ENCODE results near the gene SLC6A18. TPM values are rescaled to one million over a fixed set of nuclear protein-coding genes. Genes with fewer than 3 reads are reported as not detected.

SLC6A18 gene
- total and polyA plus RNA-seq, 10 of the 15 experiments (the other 5 are each of a cell fraction or from before 2014, with no cell fraction given): not detected

DNA sequence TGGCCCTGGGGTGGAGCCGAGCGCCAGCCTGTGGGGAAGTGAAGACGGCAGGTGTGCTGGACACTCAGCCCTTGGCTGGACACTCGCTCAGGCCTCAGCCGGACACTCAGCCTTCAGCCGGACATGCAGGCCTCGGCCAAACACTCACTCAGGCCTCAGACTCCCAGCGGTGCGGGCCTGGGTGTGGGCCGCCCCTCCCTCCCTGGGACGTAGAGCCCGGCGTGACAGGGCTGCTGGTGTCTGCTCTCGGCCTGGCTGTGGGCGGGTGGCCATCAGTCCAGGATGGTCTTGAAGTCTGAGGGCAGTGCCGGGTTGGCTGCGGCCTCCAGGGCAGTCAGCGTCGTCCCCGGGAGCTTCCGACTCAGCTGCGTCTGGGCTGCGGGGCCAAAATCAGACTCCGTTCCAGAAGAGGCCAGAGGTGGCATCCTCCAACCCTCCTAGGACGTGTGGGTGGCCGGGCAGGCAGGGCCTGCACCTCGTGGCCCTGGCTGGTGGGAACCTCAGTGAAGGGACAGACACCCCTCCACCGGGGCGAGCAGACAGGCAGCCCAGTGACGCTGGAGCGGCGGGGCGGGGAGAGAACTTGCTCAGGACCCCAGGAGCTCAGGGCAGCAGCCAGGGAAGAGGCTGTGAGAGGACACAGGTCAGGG lies 28.4 kb downstream of the SLC6A18 start (continued):
- TF ChIP-seq, protein P1, sequence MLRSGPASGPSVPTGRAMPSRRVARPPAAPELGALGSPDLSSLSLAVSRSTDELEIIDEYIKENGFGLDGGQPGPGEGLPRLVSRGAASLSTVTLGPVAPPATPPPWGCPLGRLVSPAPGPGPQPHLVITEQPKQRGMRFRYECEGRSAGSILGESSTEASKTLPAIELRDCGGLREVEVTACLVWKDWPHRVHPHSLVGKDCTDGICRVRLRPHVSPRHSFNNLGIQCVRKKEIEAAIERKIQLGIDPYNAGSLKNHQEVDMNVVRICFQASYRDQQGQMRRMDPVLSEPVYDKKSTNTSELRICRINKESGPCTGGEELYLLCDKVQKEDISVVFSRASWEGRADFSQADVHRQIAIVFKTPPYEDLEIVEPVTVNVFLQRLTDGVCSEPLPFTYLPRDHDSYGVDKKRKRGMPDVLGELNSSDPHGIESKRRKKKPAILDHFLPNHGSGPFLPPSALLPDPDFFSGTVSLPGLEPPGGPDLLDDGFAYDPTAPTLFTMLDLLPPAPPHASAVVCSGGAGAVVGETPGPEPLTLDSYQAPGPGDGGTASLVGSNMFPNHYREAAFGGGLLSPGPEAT (IDR thresholded peaks at IDR 0.05; ENCODE audit: low read depth): no peak

DNA sequence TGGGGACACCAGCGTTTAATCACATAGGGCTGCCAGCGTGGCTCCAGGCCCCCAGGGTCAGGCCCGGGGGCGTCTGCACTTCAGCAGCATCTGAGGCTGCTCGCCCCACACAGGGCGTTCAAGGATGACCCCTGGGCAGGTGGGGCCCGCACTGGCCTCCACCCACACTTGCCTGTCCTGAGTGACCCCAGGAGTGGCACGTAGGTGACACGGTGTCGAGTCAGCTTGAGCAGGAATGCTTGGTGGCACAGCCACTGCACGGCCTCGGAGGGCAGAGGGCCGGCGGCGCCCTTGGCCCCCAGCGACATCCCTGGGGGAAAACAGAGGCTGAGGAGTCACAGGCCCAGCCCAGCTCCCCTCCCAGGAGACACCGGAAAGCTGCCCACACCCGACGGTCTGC lies 29.0 kb downstream of the SLC6A18 start:
- WGBS (ENCODE audit: insufficient coverage, insufficient replicate concordance, low lambda C conversion rate, missing lambda C conversion rate): 53% methylated on average over 19 of the region's 19 CpGs
- ChIA-PET SMC1A (ENCODE audit: uncharacterized antibody, unreplicated experiment) (no interaction called here), CTCF (no interaction called here), POLR2A (no interaction called here), RAD21 (ENCODE audit: unreplicated experiment) (no interaction called here)
- H3K36me3 ChIP-seq (ENCODE audit: control insufficient read depth in 2 of 2, insufficient read depth in 2 of 2, low read length in 1 of 2): no peaks in the 10 kb centered on the region; a peak in 1 of 4 replicates
- no peaks in the 10 kb centered on the region for H4K20me1 ChIP-seq (ENCODE audit: control insufficient read depth, insufficient read depth)
- BruUV-seq (replicated peaks): no TSS peak
- no peak overlapping the region for H3K9ac ChIP-seq (ENCODE audit: control insufficient read depth, insufficient read depth, low read length)
- no peak overlapping the region for H3K4me2 ChIP-seq (ENCODE audit: control insufficient read depth, insufficient read depth)
- no peak overlapping the region for H2AFZ ChIP-seq (ENCODE audit: control insufficient read depth, low read depth, low read length)
- intact Hi-C loops (cut with micrococcal nuclease; ENCODE audit: unreplicated experiment): no loop called here
- no peaks in the 10 kb centered on the region for H3K4me1 ChIP-seq (ENCODE audit: control insufficient read depth, insufficient read depth, low read length)
- H3K4me3 ChIP-seq: no peak overlapping the region
- no peaks in the 10 kb centered on the region for H3K9me3 ChIP-seq (replicated peaks; ENCODE audit: control insufficient read depth, insufficient read depth, low read length)
- no peak for DNase-seq (ENCODE audit: low read depth, low spot score)
- no peak for ATAC-seq
- in situ Hi-C loops (cut with MboI): no loop called here
- H3K27me3 ChIP-seq (replicated peaks in 1 of 2; ENCODE audit: control insufficient read depth in 2 of 2, insufficient read depth in 2 of 2, low read length in 1 of 2): no peaks in the 10 kb centered on the region
- no peak overlapping the region for H3K27ac ChIP-seq (ENCODE audit: control insufficient read depth, insufficient read depth)
- H3K79me2 ChIP-seq (ENCODE audit: control insufficient read depth, insufficient read depth, low read length): no peaks in the 10 kb centered on the region
- no peak for FAIRE-seq
- TF ChIP-seq ZNF207 (IDR thresholded peaks at IDR 0.05; ENCODE audit: borderline replicate concordance): no peak
- no peak for TF ChIP-seq POU2F2 (IDR thresholded peaks at IDR 0.05; ENCODE audit: borderline replicate concordance, low read depth, low read length)
- TF ChIP-seq, protein P2, sequence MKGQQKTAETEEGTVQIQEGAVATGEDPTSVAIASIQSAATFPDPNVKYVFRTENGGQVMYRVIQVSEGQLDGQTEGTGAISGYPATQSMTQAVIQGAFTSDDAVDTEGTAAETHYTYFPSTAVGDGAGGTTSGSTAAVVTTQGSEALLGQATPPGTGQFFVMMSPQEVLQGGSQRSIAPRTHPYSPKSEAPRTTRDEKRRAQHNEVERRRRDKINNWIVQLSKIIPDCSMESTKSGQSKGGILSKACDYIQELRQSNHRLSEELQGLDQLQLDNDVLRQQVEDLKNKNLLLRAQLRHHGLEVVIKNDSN (IDR thresholded peaks at IDR 0.05; ENCODE audit: borderline replicate concordance, extremely low read length, insufficient read depth, low read depth, low read length): no peak
- TF ChIP-seq, protein P3, sequence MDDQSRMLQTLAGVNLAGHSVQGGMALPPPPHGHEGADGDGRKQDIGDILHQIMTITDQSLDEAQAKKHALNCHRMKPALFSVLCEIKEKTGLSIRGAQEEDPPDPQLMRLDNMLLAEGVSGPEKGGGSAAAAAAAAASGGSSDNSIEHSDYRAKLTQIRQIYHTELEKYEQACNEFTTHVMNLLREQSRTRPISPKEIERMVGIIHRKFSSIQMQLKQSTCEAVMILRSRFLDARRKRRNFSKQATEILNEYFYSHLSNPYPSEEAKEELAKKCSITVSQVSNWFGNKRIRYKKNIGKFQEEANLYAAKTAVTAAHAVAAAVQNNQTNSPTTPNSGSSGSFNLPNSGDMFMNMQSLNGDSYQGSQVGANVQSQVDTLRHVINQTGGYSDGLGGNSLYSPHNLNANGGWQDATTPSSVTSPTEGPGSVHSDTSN (IDR thresholded peaks at IDR 0.05; ENCODE audit: insufficient replicate concordance, low read depth, low read length): no peak
- TF ChIP-seq, protein P4, sequence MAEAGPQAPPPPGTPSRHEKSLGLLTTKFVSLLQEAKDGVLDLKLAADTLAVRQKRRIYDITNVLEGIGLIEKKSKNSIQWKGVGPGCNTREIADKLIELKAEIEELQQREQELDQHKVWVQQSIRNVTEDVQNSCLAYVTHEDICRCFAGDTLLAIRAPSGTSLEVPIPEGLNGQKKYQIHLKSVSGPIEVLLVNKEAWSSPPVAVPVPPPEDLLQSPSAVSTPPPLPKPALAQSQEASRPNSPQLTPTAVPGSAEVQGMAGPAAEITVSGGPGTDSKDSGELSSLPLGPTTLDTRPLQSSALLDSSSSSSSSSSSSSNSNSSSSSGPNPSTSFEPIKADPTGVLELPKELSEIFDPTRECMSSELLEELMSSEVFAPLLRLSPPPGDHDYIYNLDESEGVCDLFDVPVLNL (IDR thresholded peaks at IDR 0.05; ENCODE audit: low read depth, low read length): no peak
- TF ChIP-seq SP1 (IDR thresholded peaks at IDR 0.05; ENCODE audit: low read depth, low read length): no peak
- TF ChIP-seq PAX8 (IDR thresholded peaks at IDR 0.05): no peak
- TF ChIP-seq RBBP5 (conservative IDR thresholded peaks at IDR 0.05): no peak
- TF ChIP-seq LARP7 (IDR thresholded peaks at IDR 0.05): no peak
- TF ChIP-seq EP300 (IDR thresholded peaks at IDR 0.05; ENCODE audit: borderline replicate concordance in 1 of 2, control insufficient read depth in 1 of 2, low read depth in 2 of 2, low read length in 2 of 2): no peak
- no peak for TF ChIP-seq TAF1 (IDR thresholded peaks at IDR 0.05; ENCODE audit: borderline replicate concordance, low read depth, low read length)
- no peak for TF ChIP-seq HDAC2 (IDR thresholded peaks at IDR 0.05)
- TF ChIP-seq SMAD5 (IDR thresholded peaks at IDR 0.05; ENCODE audit: low read depth): no peak
- no peak for TF ChIP-seq MYC (IDR thresholded peaks at IDR 0.05; ENCODE audit: insufficient read depth, insufficient read length, insufficient replicate concordance, low read length, severe bottlenecking)
- TF ChIP-seq KDM1A (IDR thresholded peaks at IDR 0.05; ENCODE audit: borderline replicate concordance): no peak
- TF ChIP-seq, protein P5, sequence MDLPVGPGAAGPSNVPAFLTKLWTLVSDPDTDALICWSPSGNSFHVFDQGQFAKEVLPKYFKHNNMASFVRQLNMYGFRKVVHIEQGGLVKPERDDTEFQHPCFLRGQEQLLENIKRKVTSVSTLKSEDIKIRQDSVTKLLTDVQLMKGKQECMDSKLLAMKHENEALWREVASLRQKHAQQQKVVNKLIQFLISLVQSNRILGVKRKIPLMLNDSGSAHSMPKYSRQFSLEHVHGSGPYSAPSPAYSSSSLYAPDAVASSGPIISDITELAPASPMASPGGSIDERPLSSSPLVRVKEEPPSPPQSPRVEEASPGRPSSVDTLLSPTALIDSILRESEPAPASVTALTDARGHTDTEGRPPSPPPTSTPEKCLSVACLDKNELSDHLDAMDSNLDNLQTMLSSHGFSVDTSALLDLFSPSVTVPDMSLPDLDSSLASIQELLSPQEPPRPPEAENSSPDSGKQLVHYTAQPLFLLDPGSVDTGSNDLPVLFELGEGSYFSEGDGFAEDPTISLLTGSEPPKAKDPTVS (IDR thresholded peaks at IDR 0.05; ENCODE audit: low read depth, low read length): no peak
